Nephron (organoid): ENCODE results near the gene CACNG5.

Experiments
- H3K27ac Mint-ChIP-seq, 3 experiments: 2 replicates each; pipeline ENCODE4 v1.8.0; 2020; ENCODE audit warnings: mixed read lengths in 3 of 3, mild to moderate bottlenecking in 2 of 3, moderate library complexity in 1 of 3
- H3K27me3 Mint-ChIP-seq: 2 replicates; pipeline ENCODE4 v1.8.0; 2021; ENCODE audit warnings: low read depth, mild to moderate bottlenecking, moderate library complexity, mixed read lengths
- H3K36me3 Mint-ChIP-seq: 2 replicates; pipeline ENCODE4 v1.8.0; 2020; ENCODE audit warnings: low read depth, mixed read lengths
- H3K4me1 Mint-ChIP-seq: 2 replicates; pipeline ENCODE4 v1.8.0; 2020; ENCODE audit warnings: mixed read lengths
- H3K4me3 Mint-ChIP-seq, 3 experiments: 2 replicates each; pipeline ENCODE4 v1.8.0; 2020; ENCODE audit warnings: mild to moderate bottlenecking in 3 of 3, mixed read lengths in 3 of 3, moderate library complexity in 2 of 3
- H3K9me3 Mint-ChIP-seq: 2 replicates; pipeline ENCODE4 v1.8.0; 2020; ENCODE audit warnings: mixed read lengths
- TF ChIP-seq, protein P1 (sequence below), 3 experiments: fragments of 200-600 bp; sonication (generic); IDR thresholded peaks; one replicate each; pipeline ENCODE4 v1.5.0; 2021; ENCODE audit warnings: antibody characterized with exemption in 3 of 3; ENCODE audit not compliant: unreplicated experiment in 3 of 3

The CACNG5 gene

DNA sequence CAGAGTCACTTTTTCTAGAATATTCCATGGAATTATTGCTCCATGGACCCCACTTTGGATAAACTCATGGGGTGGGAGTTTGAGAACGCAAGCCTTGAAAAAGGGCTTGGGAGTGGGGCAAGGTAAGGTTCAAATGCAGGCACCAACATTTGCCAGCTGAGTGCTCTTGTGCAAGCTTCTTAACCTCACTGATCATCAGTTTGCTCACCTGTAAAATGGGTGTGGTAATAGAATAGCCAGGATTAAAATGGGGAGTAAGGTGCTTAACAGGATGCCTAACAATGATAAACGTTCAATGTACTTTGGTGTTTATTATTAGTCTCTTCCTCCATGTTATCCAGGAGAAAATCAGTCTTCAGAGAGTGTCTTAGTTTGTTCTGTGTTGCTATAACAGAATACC is 39.0 kb downstream of the CACNG5 start:
- H3K9me3 Mint-ChIP-seq, result peaks cover 7% of the 10 kb centered on the region
- H3K27me3 Mint-ChIP-seq, result peaks cover 32% of the 10 kb centered on the region
- H3K27ac Mint-ChIP-seq, result no peak overlapping the region
- no peaks in the 10 kb centered on the region for H3K4me1 Mint-ChIP-seq
- peaks cover 7% of the 10 kb centered on the region for H3K36me3 Mint-ChIP-seq
- no peak overlapping the region for H3K4me3 Mint-ChIP-seq
- TF ChIP-seq, protein P1, sequence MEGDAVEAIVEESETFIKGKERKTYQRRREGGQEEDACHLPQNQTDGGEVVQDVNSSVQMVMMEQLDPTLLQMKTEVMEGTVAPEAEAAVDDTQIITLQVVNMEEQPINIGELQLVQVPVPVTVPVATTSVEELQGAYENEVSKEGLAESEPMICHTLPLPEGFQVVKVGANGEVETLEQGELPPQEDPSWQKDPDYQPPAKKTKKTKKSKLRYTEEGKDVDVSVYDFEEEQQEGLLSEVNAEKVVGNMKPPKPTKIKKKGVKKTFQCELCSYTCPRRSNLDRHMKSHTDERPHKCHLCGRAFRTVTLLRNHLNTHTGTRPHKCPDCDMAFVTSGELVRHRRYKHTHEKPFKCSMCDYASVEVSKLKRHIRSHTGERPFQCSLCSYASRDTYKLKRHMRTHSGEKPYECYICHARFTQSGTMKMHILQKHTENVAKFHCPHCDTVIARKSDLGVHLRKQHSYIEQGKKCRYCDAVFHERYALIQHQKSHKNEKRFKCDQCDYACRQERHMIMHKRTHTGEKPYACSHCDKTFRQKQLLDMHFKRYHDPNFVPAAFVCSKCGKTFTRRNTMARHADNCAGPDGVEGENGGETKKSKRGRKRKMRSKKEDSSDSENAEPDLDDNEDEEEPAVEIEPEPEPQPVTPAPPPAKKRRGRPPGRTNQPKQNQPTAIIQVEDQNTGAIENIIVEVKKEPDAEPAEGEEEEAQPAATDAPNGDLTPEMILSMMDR (IDR thresholded peaks at IDR 0.05; ENCODE audit: unreplicated experiment in 3 of 3), result no peak

DNA sequence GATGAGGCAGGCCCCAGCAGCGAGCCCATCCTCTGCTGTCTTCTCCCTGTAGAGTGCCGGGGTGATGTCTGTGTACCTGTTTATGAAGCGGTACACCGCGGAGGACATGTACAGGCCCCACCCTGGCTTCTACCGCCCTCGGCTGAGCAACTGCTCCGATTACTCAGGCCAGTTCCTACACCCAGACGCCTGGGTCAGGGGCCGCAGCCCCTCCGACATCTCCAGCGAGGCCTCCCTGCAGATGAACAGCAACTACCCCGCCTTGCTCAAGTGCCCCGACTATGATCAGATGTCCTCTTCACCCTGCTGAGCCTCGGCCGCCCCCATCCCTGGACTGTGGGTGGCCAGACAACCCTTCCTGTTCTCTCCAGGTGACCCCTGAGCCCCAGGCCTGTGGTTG is 50.0 kb downstream of the CACNG5 start:
- peaks cover 4% of the 10 kb centered on the region for H3K27me3 Mint-ChIP-seq
- H3K4me3 Mint-ChIP-seq, result no peak overlapping the region
- H3K36me3 Mint-ChIP-seq, result peaks cover 4% of the 10 kb centered on the region
- no peak overlapping the region for H3K27ac Mint-ChIP-seq
- peaks cover 19% of the 10 kb centered on the region for H3K9me3 Mint-ChIP-seq
- no peaks in the 10 kb centered on the region for H3K4me1 Mint-ChIP-seq
- TF ChIP-seq, protein P1 (IDR thresholded peaks at IDR 0.05; ENCODE audit: unreplicated experiment in 3 of 3), result no peak

DNA sequence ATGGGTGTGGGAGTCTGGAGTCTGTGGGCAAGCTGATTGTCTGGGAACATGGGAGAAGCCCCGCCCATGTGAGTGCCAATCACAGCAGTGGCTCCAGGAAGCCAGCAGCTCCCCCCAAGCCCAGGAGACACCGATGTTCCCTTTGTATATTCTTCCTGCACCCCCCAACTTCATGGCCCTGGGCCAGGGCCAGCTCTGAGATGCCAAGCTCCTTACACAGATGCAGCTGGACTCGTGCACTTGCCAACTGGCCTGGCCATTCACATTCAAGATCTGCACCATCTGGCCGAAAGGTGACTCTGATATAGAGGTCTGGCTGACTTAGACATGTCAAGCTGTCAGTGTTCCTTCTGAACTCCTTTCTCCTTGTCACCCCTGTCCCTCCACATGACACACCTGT is 50.5 kb downstream of the CACNG5 start:
- Mint-ChIP-seq H3K4me1 (no peaks in the 10 kb centered on the region), H3K27me3 (peaks cover 4% of the 10 kb centered on the region), H3K4me3 (no peak overlapping the region), H3K27ac (no peak overlapping the region), H3K36me3 (peaks cover 4% of the 10 kb centered on the region), H3K9me3 (peaks cover 17% of the 10 kb centered on the region)
- TF ChIP-seq, protein P1 (IDR thresholded peaks at IDR 0.05; ENCODE audit: unreplicated experiment in 3 of 3), result no peak

DNA sequence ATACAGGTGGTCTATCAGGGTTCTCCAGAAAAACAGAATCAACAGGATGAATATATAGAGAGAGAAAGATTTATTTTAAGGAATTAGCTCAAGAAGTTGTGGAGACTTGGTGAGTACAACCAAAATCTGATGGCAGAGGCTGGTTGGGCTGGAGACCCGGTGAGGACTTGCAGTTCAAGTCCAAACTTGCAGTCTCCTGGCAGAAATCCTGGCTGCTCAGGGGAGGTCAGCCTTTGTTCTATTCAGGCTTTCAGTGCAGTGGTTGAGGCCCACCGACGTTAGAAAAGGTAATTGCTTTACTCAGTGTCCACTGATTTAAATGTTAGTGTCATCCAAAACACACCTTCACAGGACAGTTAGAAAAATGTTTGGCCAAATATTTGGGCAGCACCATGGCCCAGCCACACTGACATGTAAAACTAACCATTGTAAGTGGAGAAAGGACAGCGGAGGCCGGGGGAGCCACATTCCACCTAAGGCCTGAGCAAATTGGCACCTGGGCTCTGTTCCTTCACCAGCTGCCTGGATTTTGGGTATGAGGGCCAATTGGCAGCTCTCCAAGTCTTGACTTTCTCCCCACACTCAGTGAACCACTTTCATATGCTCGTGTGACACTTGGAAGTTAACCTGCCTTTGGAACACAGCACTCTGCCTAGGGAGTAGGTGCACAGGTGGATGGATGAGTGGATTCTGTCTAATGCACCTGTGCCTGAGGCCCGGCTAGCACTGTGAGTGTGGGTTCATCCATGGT is 54.7 kb downstream of the CACNG5 start:
- peaks cover 4% of the 10 kb centered on the region for H3K36me3 Mint-ChIP-seq
- peaks cover 18% of the 10 kb centered on the region for H3K27me3 Mint-ChIP-seq
- TF ChIP-seq, protein P1 (IDR thresholded peaks at IDR 0.05; ENCODE audit: unreplicated experiment in 3 of 3), result no peak

DNA sequence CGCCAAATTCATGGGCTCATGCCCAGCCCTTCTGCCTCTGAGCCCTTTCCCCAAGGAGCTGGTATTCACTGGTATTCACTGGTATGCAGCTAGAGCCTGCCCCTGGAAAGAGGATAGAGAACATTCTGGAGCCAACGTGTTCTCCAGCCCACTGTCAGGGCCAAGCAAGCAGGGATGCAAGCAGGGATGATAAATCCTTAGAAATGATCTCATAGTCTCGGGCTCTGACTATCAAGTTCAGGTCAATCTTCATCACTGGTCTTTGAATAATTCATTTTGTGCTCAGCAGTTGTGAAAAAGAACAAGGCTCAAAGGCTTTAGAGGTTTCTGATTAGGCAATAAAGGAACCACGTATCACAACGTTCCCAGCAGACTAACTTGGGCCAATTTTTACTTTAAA is 57.3 kb downstream of the CACNG5 start:
- Mint-ChIP-seq H3K27ac (no peak overlapping the region), H3K36me3 (peaks cover 4% of the 10 kb centered on the region), H3K9me3 (peaks cover 7% of the 10 kb centered on the region), H3K27me3 (peaks cover 23% of the 10 kb centered on the region), H3K4me1 (peaks cover 5% of the 10 kb centered on the region), H3K4me3 (no peak overlapping the region)
- TF ChIP-seq, protein P1 (IDR thresholded peaks at IDR 0.05; ENCODE audit: unreplicated experiment in 3 of 3), result no peak

More for the DNA sequence above, 54.7 kb downstream of the CACNG5 start:
- no peak overlapping the region for H3K4me3 Mint-ChIP-seq
- peaks cover 2% of the 10 kb centered on the region for H3K4me1 Mint-ChIP-seq
- no peak overlapping the region for H3K27ac Mint-ChIP-seq
- peaks cover 7% of the 10 kb centered on the region for H3K9me3 Mint-ChIP-seq

DNA sequence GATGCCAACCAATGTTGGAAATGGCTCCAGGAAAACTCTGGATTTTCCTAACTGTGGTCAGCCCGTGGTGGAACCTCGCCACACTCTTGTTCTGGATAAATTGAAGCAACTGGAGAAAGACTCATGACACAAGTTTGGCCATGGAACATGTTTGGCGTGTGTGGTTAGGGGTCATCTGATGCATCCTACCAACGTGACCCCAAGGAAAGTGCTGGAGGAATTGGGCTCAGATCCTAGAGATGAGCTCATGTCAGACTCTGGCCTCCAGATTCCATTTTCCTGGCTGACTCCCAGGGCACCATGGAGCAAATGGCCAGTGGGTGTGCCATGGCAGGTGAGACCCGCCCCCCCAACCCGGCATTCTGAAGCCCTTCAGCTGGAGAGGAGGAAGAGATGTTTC is 58.5 kb downstream of the CACNG5 start:
- peaks cover 5% of the 10 kb centered on the region for H3K4me1 Mint-ChIP-seq
- H3K4me3 Mint-ChIP-seq, result no peak overlapping the region
- TF ChIP-seq, protein P1 (IDR thresholded peaks at IDR 0.05; ENCODE audit: unreplicated experiment in 3 of 3), result no peak
- peaks cover 7% of the 10 kb centered on the region for H3K9me3 Mint-ChIP-seq
- H3K27ac Mint-ChIP-seq, result no peak overlapping the region
- H3K36me3 Mint-ChIP-seq, result peaks cover 4% of the 10 kb centered on the region
- peaks cover 23% of the 10 kb centered on the region for H3K27me3 Mint-ChIP-seq
